H9 (cell line): ENCODE measurements around the gene TLR5. TPM values are rescaled to one million over a fixed set of nuclear protein-coding genes. Genes with fewer than 3 reads are reported as not detected.

Experiments
- DNase-seq: peaks from one replicate; pipeline ENCODE4 v3.0.0-alpha.2; 2017
- H2AFZ ChIP-seq: one replicate; pipeline ENCODE4 v1.6.1; 2013; ENCODE audit warnings: mild to moderate bottlenecking, low read length, control low read depth, moderate library complexity
- H2AK5ac ChIP-seq: 2 replicates; pipeline ENCODE4 v1.6.1; 2013; ENCODE audit warnings: low read length, control low read depth, mixed read lengths; ENCODE audit not compliant: insufficient read length
- H2BK120ac ChIP-seq: one replicate; pipeline ENCODE4 v1.6.1; 2013; ENCODE audit warnings: low read depth, mild to moderate bottlenecking, low read length, control low read depth, inconsistent platforms; ENCODE audit not compliant: poor library complexity, severe bottlenecking
- H2BK12ac ChIP-seq: 2 replicates; pipeline ENCODE4 v1.6.1; 2013; ENCODE audit warnings: low read length, control low read depth, mixed read lengths, low read depth; ENCODE audit not compliant: insufficient read length
- H2BK15ac ChIP-seq: 2 replicates; pipeline ENCODE4 v1.6.1; 2013; ENCODE audit warnings: low read depth, low read length, control low read depth
- H2BK20ac ChIP-seq: one replicate; pipeline ENCODE4 v1.6.1; 2013; ENCODE audit warnings: low read depth, mild to moderate bottlenecking, low read length, control low read depth, inconsistent platforms; ENCODE audit not compliant: poor library complexity, severe bottlenecking
- H2BK5ac ChIP-seq: 2 replicates; pipeline ENCODE4 v1.6.1; 2013; ENCODE audit warnings: low read length, control low read depth, mixed read lengths; ENCODE audit not compliant: insufficient read length
- H3K14ac ChIP-seq: 2 replicates; pipeline ENCODE4 v1.6.1; 2013; ENCODE audit warnings: low read length, control low read depth; ENCODE audit not compliant: insufficient read depth
- H3K18ac ChIP-seq: 2 replicates; pipeline ENCODE4 v1.6.1; 2013; ENCODE audit warnings: low read depth, mild to moderate bottlenecking, mixed read lengths, low read length, control low read depth; ENCODE audit not compliant: insufficient read length
- H3K23ac ChIP-seq: 2 replicates; pipeline ENCODE4 v1.6.1; 2013; ENCODE audit warnings: low read length, control low read depth, mixed read lengths, low read depth; ENCODE audit not compliant: insufficient read length
- H3K23me2 ChIP-seq: 2 replicates; pipeline ENCODE4 v1.6.1; 2013; ENCODE audit warnings: low read depth, mild to moderate bottlenecking, mixed read lengths, low read length, control low read depth; ENCODE audit not compliant: insufficient read length, poor library complexity, severe bottlenecking
- H3K27ac ChIP-seq: 2 replicates; pipeline ENCODE4 v1.5.1; 2013; ENCODE audit warnings: low read length, control low read depth, mixed read lengths, low read depth; ENCODE audit not compliant: insufficient read length
- H3K27me3 ChIP-seq: 2 replicates; pipeline ENCODE4 v1.6.1; 2013; ENCODE audit warnings: low read length, control low read depth, inconsistent platforms; ENCODE audit not compliant: insufficient read depth
- H3K4ac ChIP-seq: 2 replicates; pipeline ENCODE4 v1.6.1; 2013; ENCODE audit warnings: low read depth, mild to moderate bottlenecking, control low read depth, inconsistent platforms, low read length, moderate library complexity
- H3K4me1 ChIP-seq: 2 replicates; pipeline ENCODE4 v1.6.1; 2013; ENCODE audit warnings: low read length, control low read depth, inconsistent platforms; ENCODE audit not compliant: insufficient read depth
- H3K4me2 ChIP-seq: 2 replicates; pipeline ENCODE4 v1.6.1; 2013; ENCODE audit warnings: low read length, control low read depth, mixed read lengths; ENCODE audit not compliant: insufficient read length, insufficient read depth
- H3K56ac ChIP-seq: 2 replicates; pipeline ENCODE4 v1.6.1; 2013; ENCODE audit warnings: low read depth, mild to moderate bottlenecking, mixed read lengths, low read length, control low read depth; ENCODE audit not compliant: insufficient read length
- H3K79me1 ChIP-seq: 2 replicates; pipeline ENCODE4 v1.6.1; 2013; ENCODE audit warnings: low read depth, mild to moderate bottlenecking, moderate library complexity, low read length, control low read depth, inconsistent platforms; ENCODE audit not compliant: insufficient read depth, poor library complexity, severe bottlenecking
- H3K79me2 ChIP-seq: 2 replicates; pipeline ENCODE4 v1.6.1; 2013; ENCODE audit warnings: low read length, control low read depth, inconsistent platforms; ENCODE audit not compliant: insufficient read depth
- H3K9ac ChIP-seq: 2 replicates; pipeline ENCODE4 v1.6.1; 2013; ENCODE audit warnings: low read length, control low read depth, mixed read lengths; ENCODE audit not compliant: insufficient read length; ENCODE audit errors: extremely low read depth
- H3K9me3 ChIP-seq: one replicate; pipeline ENCODE4 v1.6.1; 2013; ENCODE audit warnings: low read depth, low read length, inconsistent platforms; ENCODE audit not compliant: control insufficient read depth
- H3T11ph ChIP-seq: one replicate; pipeline ENCODE4 v1.6.1; 2013; ENCODE audit warnings: mild to moderate bottlenecking, low read length, control low read depth, inconsistent platforms
- H4K20me1 ChIP-seq: one replicate; pipeline ENCODE4 v1.6.1; 2013; ENCODE audit not compliant: control insufficient read depth, insufficient read length, insufficient read depth
- H4K5ac ChIP-seq: 2 replicates; pipeline ENCODE4 v1.6.1; 2013; ENCODE audit warnings: low read depth, mild to moderate bottlenecking, mixed read lengths, low read length, control low read depth; ENCODE audit not compliant: insufficient read length
- H4K8ac ChIP-seq: replicated peaks from 2 replicates; pipeline ENCODE4 v1.6.1; 2013; ENCODE audit warnings: low read length, control low read depth, mixed read lengths, low read depth; ENCODE audit not compliant: insufficient read length
- H4K91ac ChIP-seq: 2 replicates; pipeline ENCODE4 v1.6.1; 2013; ENCODE audit warnings: low read depth, mild to moderate bottlenecking, moderate library complexity, mixed read lengths, low read length, control low read depth; ENCODE audit not compliant: insufficient read length
- H3K27ac Mint-ChIP-seq, 3 experiments: 2 replicates in 2 of 3; 3 replicates in 1 of 3; pipeline ENCODE4 v1.8.0; 2020 to 2021; ENCODE audit warnings: mixed read lengths in 3 of 3, mild to moderate bottlenecking in 1 of 3, moderate library complexity in 1 of 3
- H3K27me3 Mint-ChIP-seq: 2 replicates; pipeline ENCODE4 v1.8.0; 2021; ENCODE audit warnings: low read depth, mild to moderate bottlenecking, moderate library complexity, mixed read lengths
- H3K36me3 Mint-ChIP-seq, 3 experiments: 2 replicates in 2 of 3; 3 replicates in 1 of 3; pipeline ENCODE4 v1.8.0; 2020 to 2021; ENCODE audit warnings: low read depth in 3 of 3, mixed read lengths in 3 of 3; ENCODE audit not compliant: insufficient read depth in 1 of 3
- H3K4me1 Mint-ChIP-seq, 2 experiments: 2 replicates each; pipeline ENCODE4 v1.8.0; 2020; ENCODE audit warnings: mixed read lengths in 2 of 2
- H3K4me3 Mint-ChIP-seq, 2 experiments: 2 replicates in 1 of 2; 3 replicates in 1 of 2; pipeline ENCODE4 v1.8.0; 2020 to 2021; ENCODE audit warnings: mild to moderate bottlenecking in 2 of 2, mixed read lengths in 2 of 2, moderate library complexity in 1 of 2
- H3K9me3 Mint-ChIP-seq, 2 experiments: 2 replicates in 1 of 2; 3 replicates in 1 of 2; pipeline ENCODE4 v1.8.0; 2020; ENCODE audit warnings: mild to moderate bottlenecking in 2 of 2, mixed read lengths in 2 of 2, moderate library complexity in 1 of 2
- CTCF ChIP-seq: fragments of 200-600 bp; sonication (generic); conservative IDR thresholded peaks from 3 replicates; pipeline ENCODE4 v1.8.0; 2021; ENCODE audit warnings: antibody characterized with exemption, mild to moderate bottlenecking
- WGBS: extraction: QIAGEN DNeasy Blood & Tissue Kit; methylation state at CpG from one replicate; pipeline ENCODE4 v1.1.7; 2013; ENCODE audit warnings: missing lambda C conversion rate, low lambda C conversion rate, mixed read lengths; ENCODE audit not compliant: insufficient read length; ENCODE audit errors: extremely low coverage; 5-methylcytosine and 5-hydroxymethylcytosine counted together
- total RNA-seq: library from RNA; stranded (reverse); gene quantifications from 2 replicates; pipeline ENCODE4 v1.2.1, GENCODE V29; 2021

TLR5 gene
- total RNA-seq, 1 experiment from 2014 or later = not detected

GRCh38 chr1:223125766-223126165 is 17.3 kb downstream of the TLR5 start:
- H3K27ac Mint-ChIP-seq = no peak overlapping the region
- Histone ChIP-seq H3K23me2 (no peaks in the 10 kb centered on the region), H2BK5ac (no peak overlapping the region), H3T11ph (no peak overlapping the region), H2AFZ (no peak overlapping the region), H3K79me2 (no peaks in the 10 kb centered on the region), H4K5ac (no peak overlapping the region), H3K79me1 (no peaks in the 10 kb centered on the region), H2AK5ac (no peak overlapping the region), H3K27ac (no peak overlapping the region), H3K9ac (no peak overlapping the region), H4K8ac (no peak overlapping the region), H3K4me1 (no peaks in the 10 kb centered on the region), H3K18ac (no peak overlapping the region), H4K20me1 (no peaks in the 10 kb centered on the region), H2BK20ac (no peak overlapping the region), H3K56ac (no peak overlapping the region), H2BK12ac (no peak overlapping the region), H3K9me3 (no peaks in the 10 kb centered on the region), H3K23ac (no peak overlapping the region), H3K14ac (no peak overlapping the region), H3K4me2 (no peak overlapping the region), H2BK120ac (no peak overlapping the region), H3K4ac (no peak overlapping the region), H4K91ac (no peak overlapping the region), H3K27me3 (peaks cover 2% of the 10 kb centered on the region; the same call in 1 of the 2 replicates), H2BK15ac (no peak overlapping the region)
- no CpG with 5 or more reads among the region's 2 CpGs for WGBS
- peaks cover 25 to 50% of the 10 kb centered on the region in 2 experiments for H3K4me1 Mint-ChIP-seq
- no peak overlapping the region for H3K4me3 Mint-ChIP-seq
- DNase-seq = no peak
- no peaks in the 10 kb centered on the region; a peak in 1 of 5 replicates for H3K9me3 Mint-ChIP-seq
- no peaks in the 10 kb centered on the region for H3K36me3 Mint-ChIP-seq
- peaks cover 47% of the 10 kb centered on the region for H3K27me3 Mint-ChIP-seq
- TF ChIP-seq CTCF = no peak
